ELR (cell line): Measurements from ENCODE around the gene TOGARAM2.
A peak's percentile ranks its signal among the peaks of the same experiment; 100 is the strongest.

ENCODE experiments used
- DNase-seq: peaks from one replicate; pipeline ENCODE4 v3.0.0-alpha.2; 2015; ENCODE audit warnings: low read depth

The TOGARAM2 gene

DNA sequence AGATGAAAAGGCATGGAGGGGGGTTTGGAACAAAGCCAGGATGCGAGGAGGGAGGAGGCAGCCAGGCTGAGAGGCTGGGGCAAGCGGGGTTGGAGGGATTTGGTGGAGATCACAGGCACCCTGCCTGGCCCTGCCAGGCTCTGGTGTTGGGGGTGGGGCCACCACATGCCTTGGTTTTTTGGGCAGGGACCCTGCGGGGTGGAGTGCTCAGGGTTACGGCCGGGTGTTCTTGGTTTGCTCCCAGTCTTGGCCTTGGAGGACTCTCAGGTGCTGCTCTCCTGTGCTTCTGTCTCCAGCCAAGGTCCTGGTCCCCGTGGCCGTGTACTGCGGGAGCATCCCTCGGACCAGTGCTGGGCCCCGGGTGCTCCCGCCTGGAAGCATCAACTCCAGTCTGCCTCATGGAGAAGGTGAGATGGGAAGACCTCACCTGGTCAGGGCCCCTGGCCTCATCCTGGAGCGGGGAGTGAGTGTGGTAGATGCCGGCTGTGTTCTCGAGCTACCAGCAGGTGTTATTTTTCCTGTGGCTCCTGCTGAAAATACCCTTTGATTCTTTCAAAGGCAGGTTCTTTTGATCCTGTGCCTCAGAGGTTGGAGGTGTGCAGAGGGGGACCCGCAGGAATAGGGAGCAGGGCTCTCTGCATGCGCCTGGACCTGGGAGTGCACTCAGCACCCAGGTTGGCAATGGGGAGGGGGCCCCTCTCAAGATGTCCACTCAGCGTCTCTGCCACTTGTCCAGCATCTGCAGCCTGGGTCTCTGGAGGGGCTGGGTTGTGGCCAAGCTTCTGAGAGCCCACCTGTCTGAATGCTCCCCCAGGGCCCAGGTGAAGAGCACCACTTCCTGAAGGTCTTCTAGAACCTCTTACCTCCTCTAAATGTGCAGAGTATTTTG is 17.0 kb downstream of the TOGARAM2 start:
- DNase-seq, result no peak

DNA sequence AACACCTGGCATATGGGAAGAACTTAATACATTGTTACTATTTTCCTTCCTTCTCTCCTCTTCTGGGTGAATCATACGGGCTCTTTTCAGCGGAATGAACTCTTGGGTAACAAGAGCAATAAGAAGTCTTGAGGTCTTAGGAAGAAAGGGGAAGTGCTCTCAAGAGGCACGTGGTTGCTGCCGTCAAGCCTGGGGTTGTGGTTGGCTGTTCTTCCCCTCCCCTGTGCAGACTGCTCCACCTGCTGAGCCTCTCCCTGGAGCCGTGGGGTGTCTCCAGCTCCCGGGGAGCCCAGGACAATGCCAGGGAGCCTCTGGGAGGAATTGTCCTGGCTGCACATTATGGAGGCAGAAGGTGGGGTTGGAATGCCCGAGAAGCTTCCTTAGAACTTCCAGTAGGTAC is 19.4 kb downstream of the TOGARAM2 start:
- DNase-seq, result no peak

DNA sequence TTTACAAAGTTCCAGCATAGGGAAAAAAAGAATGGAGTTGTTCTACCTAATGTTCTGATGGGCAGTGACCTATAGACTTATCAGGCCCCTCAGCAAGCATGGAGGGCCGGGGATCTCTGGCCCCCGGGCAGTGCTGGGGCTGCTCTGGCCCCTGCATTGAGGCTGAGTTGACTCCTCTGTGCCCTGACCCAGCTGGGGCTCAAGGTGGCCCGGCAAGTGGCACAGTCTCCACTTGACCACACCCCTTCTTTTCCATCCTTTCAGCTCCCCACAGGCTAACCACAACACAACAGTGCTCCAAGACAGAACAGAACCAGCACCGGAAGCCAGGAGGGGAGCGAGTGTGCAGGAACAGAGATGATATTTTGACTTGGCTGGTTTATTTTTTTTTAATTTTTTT is 19.9 kb downstream of the TOGARAM2 start:
- DNase-seq, result no peak

GRCh38 chr2:29001806-29002205 is 20.7 kb downstream of the TOGARAM2 start:
- DNase-seq, result no peak

DNA sequence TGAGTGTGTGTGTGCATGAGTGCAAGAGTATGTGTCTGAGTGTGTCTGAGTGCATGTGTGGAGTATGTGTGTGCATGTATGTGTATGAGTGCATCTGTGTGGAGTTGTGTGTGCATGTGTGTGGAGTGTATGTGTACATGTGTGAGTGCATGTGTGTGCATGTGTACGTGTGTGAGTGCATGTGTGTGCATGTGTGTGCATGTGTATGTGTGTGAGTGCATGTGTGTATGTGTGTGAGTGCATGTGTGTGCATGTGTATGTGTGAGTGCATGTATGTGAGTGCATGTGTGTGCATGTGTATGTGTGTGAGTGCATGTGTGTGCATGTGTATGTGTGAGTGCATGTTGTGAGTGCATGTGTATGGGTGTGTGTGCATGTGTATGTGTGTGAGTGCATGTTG is 23.7 kb downstream of the TOGARAM2 start:
- DNase-seq, result no peak

DNA sequence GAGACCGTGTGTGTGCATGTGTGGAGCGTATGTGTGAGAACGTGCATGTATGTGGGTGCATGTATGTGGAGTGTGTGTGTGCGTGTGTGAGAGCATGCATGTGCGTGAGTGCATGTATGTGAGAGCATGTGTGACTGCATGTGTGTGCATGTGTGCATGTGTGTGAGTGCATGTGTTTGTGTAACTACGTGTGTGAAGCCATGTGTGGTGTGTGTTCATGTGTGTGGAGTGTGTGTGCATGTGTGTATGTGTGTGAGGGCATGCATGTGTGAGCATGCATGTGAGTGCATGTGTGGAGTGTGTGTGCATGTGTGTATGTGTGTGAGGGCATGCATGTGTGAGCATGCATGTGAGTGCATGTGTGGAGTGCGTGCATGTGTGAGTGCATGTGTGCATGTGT is 24.2 kb downstream of the TOGARAM2 start:
- DNase-seq, result no peak

DNA sequence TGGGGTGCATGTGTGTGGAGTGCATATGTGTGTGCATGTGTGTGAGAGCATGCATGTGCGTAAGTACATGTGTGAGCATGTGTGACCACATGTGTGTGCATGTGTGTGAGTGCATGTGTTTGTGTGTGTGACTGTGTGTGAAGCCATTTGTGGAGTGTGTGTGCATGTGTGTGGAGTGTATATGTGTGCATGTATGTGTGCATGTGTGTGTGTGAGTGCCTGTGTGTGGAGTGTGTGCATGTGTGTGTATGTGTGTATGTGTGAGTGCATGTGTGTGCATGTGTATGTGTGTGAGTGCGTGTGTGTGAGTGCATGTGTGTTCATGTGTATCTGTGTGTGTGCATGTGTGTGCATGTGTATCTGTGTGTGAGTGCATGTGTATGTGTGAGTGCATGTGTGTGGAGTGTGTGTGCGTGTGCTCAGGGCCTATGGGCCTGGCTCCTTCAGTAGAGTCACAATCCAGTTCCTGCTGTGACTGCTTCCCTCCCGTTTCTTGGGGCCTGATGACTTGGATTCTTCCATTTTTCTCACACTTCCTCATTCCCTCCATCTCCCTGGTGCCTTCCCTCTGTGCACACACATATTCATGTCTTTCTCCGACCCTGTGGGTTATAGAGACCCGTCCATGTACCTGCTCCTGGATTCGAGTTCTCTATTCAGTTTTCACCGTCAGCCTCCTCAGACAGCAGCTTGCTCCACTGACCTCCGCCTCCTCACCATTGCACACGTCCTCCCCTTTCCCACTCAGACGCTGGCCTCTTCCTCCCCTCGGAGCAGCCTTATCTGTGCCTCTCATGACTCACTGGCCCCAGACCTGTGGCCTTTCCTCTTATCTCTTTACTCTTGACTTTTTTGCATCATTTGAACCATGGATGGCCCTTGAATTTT is 25.2 kb downstream of the TOGARAM2 start:
- no peak for DNase-seq

- DNase-seq, result no peak
Measured at GRCh38 chr2:29006980-29007301, 25.8 kb downstream of the TOGARAM2 start.

DNA sequence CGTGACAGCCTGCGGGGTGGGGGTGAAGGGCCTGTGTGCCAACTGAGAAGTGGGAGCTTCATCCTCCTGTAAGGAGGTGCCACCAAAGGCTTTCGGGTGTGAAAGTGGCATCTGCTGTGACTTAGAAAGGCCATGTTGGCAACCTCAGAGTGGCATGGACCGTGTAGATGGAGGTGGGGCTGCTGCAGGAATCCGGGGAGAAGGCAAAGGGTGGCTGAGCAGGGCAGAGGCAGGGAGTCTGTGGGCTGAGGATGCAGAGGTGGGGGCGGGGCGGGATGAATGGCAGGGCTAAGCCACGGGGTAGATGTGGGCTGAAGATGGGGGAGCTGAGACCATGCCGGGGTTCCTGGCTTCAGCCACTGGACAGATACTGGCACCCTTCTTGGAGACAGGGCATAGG is 28.2 kb downstream of the TOGARAM2 start:
- DNase-seq, result no peak

- DNase-seq, result no peak
Measured at GRCh38 chr2:29009711-29010677, 28.9 kb downstream of the TOGARAM2 start.

DNA sequence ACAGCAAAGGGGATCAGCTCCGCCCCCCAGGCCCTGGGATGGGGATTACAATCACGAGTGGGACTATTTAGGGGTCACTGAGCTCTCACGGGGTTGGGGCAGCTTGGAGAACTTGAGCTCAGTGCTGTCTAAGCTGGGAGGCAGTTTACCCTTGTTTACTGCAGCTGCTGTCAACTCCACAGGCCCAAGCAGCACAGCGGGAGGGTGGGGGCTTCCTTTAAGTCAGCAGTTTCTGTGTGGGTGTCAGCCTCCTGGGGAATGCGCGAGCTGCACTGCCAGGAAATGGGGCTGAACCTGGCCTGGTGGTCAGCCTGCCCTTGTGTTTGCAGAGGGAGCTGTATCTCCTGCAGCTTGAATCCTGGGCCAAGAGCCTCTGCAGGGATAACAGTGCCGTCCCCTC is 29.8 kb downstream of the TOGARAM2 start:
- DNase-seq, result no peak

- DNase-seq, result no peak
Measured at GRCh38 chr2:29011418-29012060, 30.4 kb downstream of the TOGARAM2 start.

- DNase-seq, result no peak
Measured at GRCh38 chr2:29012211-29012681, 31.1 kb downstream of the TOGARAM2 start.

DNA sequence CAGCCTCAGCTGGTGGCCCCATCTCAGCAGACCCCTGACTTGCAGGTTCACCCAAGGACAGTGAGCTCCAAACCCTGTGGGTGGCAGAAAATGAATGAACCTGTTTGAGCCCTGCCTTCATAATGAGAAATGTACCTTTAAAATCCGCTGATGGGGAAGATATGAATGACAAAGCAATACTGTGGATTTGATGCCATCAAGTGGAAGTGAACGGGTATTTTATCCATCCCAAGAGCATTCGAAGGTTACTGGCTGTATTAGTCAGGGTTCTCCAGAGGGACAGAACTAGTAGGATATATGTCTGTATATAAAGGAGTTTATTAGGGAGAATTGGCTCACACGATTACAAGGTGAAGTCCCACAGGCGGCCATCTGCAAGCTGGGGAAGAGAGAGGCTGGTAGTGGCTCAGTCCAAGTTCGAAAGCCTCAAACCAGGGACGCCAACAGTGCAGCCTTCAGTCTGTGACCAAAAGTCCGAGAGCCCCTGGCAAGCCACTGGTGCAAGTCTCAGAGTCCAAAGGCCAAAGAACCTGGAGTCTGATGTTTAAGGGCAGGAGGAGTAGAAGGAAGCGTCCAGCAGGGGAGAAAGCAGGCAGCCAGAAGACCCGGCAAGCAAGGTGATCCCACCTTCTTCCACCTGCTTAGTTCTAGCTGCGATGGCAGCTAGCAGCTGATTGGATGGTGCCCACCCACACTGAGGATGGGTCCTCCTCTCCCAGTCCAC is 32.1 kb downstream of the TOGARAM2 start:
- no peak for DNase-seq

- DNase-seq, result no peak
Measured at GRCh38 chr2:29014331-29014730, 33.2 kb downstream of the TOGARAM2 start.

GRCh38 chr2:29014811-29015421 is 33.8 kb downstream of the TOGARAM2 start:
- DNase-seq, result peak; percentile 64

DNA sequence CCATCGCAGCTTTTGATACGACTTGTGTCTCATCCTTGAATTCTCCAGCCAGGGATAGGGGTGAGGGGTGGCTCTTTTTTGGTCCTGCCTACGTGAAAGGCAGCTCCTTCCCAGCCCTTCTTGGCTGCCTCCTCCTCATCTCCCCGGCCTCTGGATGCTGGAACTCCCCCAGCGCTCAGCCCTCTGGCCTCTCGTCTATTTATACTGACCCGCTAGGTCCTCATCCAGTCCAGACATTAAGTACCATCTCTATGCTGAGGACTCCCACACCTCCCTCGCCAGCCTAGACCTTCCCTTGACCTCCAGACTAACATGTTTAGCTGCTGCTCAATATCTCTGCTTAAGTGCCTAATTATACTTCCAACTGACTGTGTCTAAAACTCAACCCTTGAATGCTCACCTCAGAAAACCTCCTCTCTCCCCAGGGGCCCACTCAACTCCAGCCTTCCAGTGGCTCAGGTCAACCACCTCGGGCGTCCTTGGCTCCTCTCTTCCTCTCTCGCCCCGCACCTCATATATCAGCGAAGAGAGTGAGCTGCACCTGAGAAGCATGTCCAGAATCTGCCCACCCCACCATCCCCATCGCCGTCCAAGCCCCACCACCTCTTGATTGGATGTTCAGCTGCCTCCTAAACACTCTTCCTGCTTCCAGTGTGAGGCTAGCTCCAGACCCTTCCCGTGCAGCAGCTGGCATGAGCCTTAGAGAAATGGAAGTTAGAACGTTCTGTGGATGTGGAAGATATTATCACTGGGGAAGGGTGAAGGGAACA is 34.8 kb downstream of the TOGARAM2 start:
- no peak for DNase-seq

DNA sequence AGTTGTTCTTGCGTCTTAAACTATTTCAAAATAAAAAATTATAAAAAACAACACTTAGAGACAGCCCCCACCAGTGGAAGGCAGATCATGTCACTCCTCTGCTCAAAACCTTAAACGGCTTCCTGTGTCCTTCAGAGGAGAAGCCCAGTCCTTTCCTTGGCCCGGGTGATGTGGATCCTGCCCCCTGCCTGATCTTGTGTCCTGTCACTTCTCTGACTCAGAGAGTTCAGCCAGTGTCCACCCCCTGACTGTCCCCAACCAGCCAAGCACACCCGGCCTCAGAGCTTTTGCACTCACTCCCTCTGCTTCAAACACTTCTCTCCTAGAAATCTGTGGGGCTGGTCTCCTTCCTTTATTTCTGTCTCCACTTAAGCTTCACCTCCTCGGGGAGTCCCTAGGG is 35.4 kb downstream of the TOGARAM2 start:
- DNase-seq, result no peak

DNA sequence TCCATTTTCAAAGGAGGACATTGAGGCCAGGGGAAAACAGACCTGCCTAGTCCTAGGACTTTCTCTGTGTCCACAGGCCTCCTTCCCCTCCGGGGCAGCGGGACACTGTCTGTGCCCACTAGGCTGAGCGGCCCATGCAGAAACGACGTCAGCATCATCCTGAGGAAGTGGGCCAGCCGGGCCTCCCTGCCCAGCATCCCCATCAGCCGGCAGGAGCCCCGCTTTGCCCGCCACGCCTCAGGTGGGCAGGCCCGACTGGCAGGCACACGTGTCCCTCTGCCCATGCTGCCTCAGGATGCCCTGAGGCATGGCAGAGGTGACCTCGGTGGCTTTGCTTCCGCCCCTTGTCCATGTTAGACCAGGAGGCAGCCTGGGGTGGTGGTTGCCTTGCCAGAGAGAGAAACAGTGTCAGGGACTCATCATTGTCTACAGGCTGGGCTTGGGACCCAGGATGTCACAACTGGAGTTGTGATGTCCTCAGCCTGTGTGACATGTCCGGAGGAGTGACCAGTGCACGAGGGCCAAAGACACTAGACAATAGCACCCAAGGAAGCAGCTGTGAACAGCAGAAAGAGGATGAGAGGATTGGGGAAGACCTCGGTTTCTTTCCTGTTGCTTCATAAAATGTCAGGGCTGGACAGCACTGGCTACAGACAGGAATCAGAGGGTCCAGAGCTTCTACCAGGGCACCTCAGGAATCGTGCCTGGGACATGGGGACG is 36.8 kb downstream of the TOGARAM2 start:
- no peak for DNase-seq
